Effector memory CD4-positive, alpha-beta T cell (primary cell): Measurements from ENCODE around the gene ARHGAP26.

Experiments used
- DNase-seq, 3 donors: peaks; one replicate each; pipeline ENCODE4 v3.0.0-alpha.2; 2020
- H3K27ac ChIP-seq: 2 replicates; pipeline ENCODE4 v1.7.0; 2013; ENCODE audit warnings: mild to moderate bottlenecking, low read length, moderate library complexity; ENCODE audit not compliant: insufficient read depth, poor library complexity, severe bottlenecking
- H3K27me3 ChIP-seq: replicated peaks from 2 replicates; pipeline ENCODE4 v1.7.0; 2013; ENCODE audit warnings: mild to moderate bottlenecking, low read length; ENCODE audit not compliant: insufficient read depth, control insufficient read depth, poor library complexity, severe bottlenecking
- H3K36me3 ChIP-seq: 2 replicates; pipeline ENCODE4 v1.7.0; 2013; ENCODE audit warnings: mild to moderate bottlenecking, low read length, moderate library complexity; ENCODE audit not compliant: control insufficient read depth, insufficient read depth
- H3K4me1 ChIP-seq: 2 replicates; pipeline ENCODE4 v1.7.0; 2013; ENCODE audit warnings: low read length, mild to moderate bottlenecking; ENCODE audit not compliant: control insufficient read depth, insufficient read depth, poor library complexity, severe bottlenecking
- H3K4me3 ChIP-seq: 2 replicates; pipeline ENCODE4 v1.7.0; 2013; ENCODE audit warnings: low read length, low read depth, mild to moderate bottlenecking; ENCODE audit not compliant: insufficient read depth, poor library complexity, severe bottlenecking
- H3K9me3 ChIP-seq: 2 replicates; pipeline ENCODE4 v1.7.0; 2013; ENCODE audit warnings: mild to moderate bottlenecking, low read length, moderate library complexity; ENCODE audit not compliant: control insufficient read depth

Gene ARHGAP26

GRCh38 chr5:143041972-143042770 lies 272.0 kb downstream of the ARHGAP26 start:
- no peak for DNase-seq
- Histone ChIP-seq H3K4me3 (no peak overlapping the region), H3K27ac (no peak overlapping the region), H3K4me1 (no peaks in the 10 kb centered on the region), H3K36me3 (peaks cover 5% of the 10 kb centered on the region), H3K27me3 (no peaks in the 10 kb centered on the region), H3K9me3 (no peaks in the 10 kb centered on the region)

GRCh38 chr5:143044265-143044664 lies 274.1 kb downstream of the ARHGAP26 start:
- H3K36me3 ChIP-seq: peaks cover 5% of the 10 kb centered on the region
- no peaks in the 10 kb centered on the region for H3K4me1 ChIP-seq
- no peak for DNase-seq
- no peaks in the 10 kb centered on the region for H3K9me3 ChIP-seq
- no peaks in the 10 kb centered on the region for H3K27me3 ChIP-seq
- H3K27ac ChIP-seq: no peak overlapping the region
- no peak overlapping the region for H3K4me3 ChIP-seq

- Histone ChIP-seq H3K9me3 (no peaks in the 10 kb centered on the region), H3K27ac (no peak overlapping the region), H3K27me3 (no peaks in the 10 kb centered on the region), H3K4me3 (no peak overlapping the region), H3K36me3 (peaks cover 5% of the 10 kb centered on the region), H3K4me1 (no peaks in the 10 kb centered on the region)
- DNase-seq: no peak
These were observed 274.9 kb downstream of the ARHGAP26 start for GRCh38 chr5:143045062-143045461.

- Histone ChIP-seq H3K4me3 (no peak overlapping the region), H3K27ac (no peak overlapping the region), H3K9me3 (no peaks in the 10 kb centered on the region), H3K4me1 (no peaks in the 10 kb centered on the region), H3K36me3 (peaks cover 5% of the 10 kb centered on the region), H3K27me3 (no peaks in the 10 kb centered on the region)
- no peak for DNase-seq
These were observed 276.1 kb downstream of the ARHGAP26 start for GRCh38 chr5:143046314-143046713.

- no peak for DNase-seq
- no peaks in the 10 kb centered on the region for H3K4me1 ChIP-seq
- peaks cover under 1% of the 10 kb centered on the region for H3K36me3 ChIP-seq
These were observed 276.9 kb downstream of the ARHGAP26 start for GRCh38 chr5:143047091-143047490.

GRCh38 chr5:143050183-143050582 lies 280.0 kb downstream of the ARHGAP26 start:
- Histone ChIP-seq H3K4me1 (no peaks in the 10 kb centered on the region), H3K27ac (no peak overlapping the region), H3K4me3 (no peak overlapping the region), H3K9me3 (no peaks in the 10 kb centered on the region), H3K36me3 (no peaks in the 10 kb centered on the region), H3K27me3 (no peaks in the 10 kb centered on the region)
- DNase-seq: no peak

More at GRCh38 chr5:143047091-143047490, 276.9 kb downstream of the ARHGAP26 start:
- no peaks in the 10 kb centered on the region for H3K27me3 ChIP-seq
- no peak overlapping the region for H3K4me3 ChIP-seq
- no peaks in the 10 kb centered on the region for H3K9me3 ChIP-seq
- H3K27ac ChIP-seq: no peak overlapping the region

GRCh38 chr5:143051244-143052058 lies 281.3 kb downstream of the ARHGAP26 start:
- no peak overlapping the region for H3K27ac ChIP-seq
- H3K4me3 ChIP-seq: no peak overlapping the region
- H3K4me1 ChIP-seq: no peaks in the 10 kb centered on the region
- H3K9me3 ChIP-seq: no peaks in the 10 kb centered on the region
- H3K36me3 ChIP-seq: no peaks in the 10 kb centered on the region
- no peaks in the 10 kb centered on the region for H3K27me3 ChIP-seq
- no peak for DNase-seq

GRCh38 chr5:143052967-143053682 lies 282.9 kb downstream of the ARHGAP26 start:
- Histone ChIP-seq H3K4me1 (no peaks in the 10 kb centered on the region), H3K9me3 (no peaks in the 10 kb centered on the region), H3K36me3 (no peaks in the 10 kb centered on the region), H3K4me3 (no peak overlapping the region), H3K27me3 (no peaks in the 10 kb centered on the region), H3K27ac (no peak overlapping the region)
- no peak for DNase-seq

- DNase-seq: no peak
- H3K36me3 ChIP-seq: no peaks in the 10 kb centered on the region
- H3K4me3 ChIP-seq: no peak overlapping the region
- no peaks in the 10 kb centered on the region for H3K4me1 ChIP-seq
- no peaks in the 10 kb centered on the region for H3K27me3 ChIP-seq
- no peak overlapping the region for H3K27ac ChIP-seq
- H3K9me3 ChIP-seq: no peaks in the 10 kb centered on the region
These were observed 283.6 kb downstream of the ARHGAP26 start for GRCh38 chr5:143053780-143054179.
